Measurements from ENCODE around the gene R3HDM2. TPM values are rescaled to one million over a fixed set of nuclear protein-coding genes. Genes with fewer than 3 reads are reported as not detected.

The R3HDM2 gene
- total RNA-seq, 4 donors from 2014 or later: 26.3 to 56.9 (median 33.3) TPM

- Histone ChIP-seq H3K4me1 (no peaks in the 10 kb centered on the region), H3K27ac (no peak overlapping the region), H3K36me3 (peaks cover 0 to 43% (median 9%) of the 10 kb centered on the region in 4 donors), H3K27me3 (no peaks in the 10 kb centered on the region), H3K4me3 (no peak overlapping the region), H3K9me3 (no peaks in the 10 kb centered on the region)
- TF ChIP-seq POLR2A (IDR thresholded peaks at IDR 0.05): no peak
- DNase-seq: no peak
- in situ Hi-C loops (cut with MboI; ENCODE audit: low pct_ligation_motif_present in 1 of 4, low pct_unique_long_range_greater_than_20kb in 1 of 4, low sequenced_read_pairs in 3 of 4) (no loop called here), intact Hi-C loops (cut with DNase I; ENCODE audit: low total_unique reads) (no loop called here)
Measured at GRCh38 chr12:57273516-57273915, 157.3 kb downstream of the R3HDM2 start.

- Histone ChIP-seq H3K27me3 (no peaks in the 10 kb centered on the region), H3K4me1 (no peaks in the 10 kb centered on the region), H3K36me3 (peaks cover 0 to 47% (median 12%) of the 10 kb centered on the region in 4 donors), H3K9me3 (no peaks in the 10 kb centered on the region), H3K4me3 (no peak overlapping the region), H3K27ac (no peak overlapping the region)
- intact Hi-C loops (cut with DNase I; ENCODE audit: low total_unique reads) (no loop called here), in situ Hi-C loops (cut with MboI; ENCODE audit: low pct_ligation_motif_present in 1 of 4, low pct_unique_long_range_greater_than_20kb in 1 of 4, low sequenced_read_pairs in 3 of 4) (no loop called here)
- no peak for DNase-seq
- WGBS, 2 donors (ENCODE audit: low coverage in 1 of 2): 73 to 80% methylated on average over 3 to 7 of the region's 7 CpGs
- TF ChIP-seq, protein P1, sequence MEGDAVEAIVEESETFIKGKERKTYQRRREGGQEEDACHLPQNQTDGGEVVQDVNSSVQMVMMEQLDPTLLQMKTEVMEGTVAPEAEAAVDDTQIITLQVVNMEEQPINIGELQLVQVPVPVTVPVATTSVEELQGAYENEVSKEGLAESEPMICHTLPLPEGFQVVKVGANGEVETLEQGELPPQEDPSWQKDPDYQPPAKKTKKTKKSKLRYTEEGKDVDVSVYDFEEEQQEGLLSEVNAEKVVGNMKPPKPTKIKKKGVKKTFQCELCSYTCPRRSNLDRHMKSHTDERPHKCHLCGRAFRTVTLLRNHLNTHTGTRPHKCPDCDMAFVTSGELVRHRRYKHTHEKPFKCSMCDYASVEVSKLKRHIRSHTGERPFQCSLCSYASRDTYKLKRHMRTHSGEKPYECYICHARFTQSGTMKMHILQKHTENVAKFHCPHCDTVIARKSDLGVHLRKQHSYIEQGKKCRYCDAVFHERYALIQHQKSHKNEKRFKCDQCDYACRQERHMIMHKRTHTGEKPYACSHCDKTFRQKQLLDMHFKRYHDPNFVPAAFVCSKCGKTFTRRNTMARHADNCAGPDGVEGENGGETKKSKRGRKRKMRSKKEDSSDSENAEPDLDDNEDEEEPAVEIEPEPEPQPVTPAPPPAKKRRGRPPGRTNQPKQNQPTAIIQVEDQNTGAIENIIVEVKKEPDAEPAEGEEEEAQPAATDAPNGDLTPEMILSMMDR (IDR thresholded peaks at IDR 0.05): no peak
- TF ChIP-seq POLR2AphosphoS5 (IDR thresholded peaks at IDR 0.05) (no peak), EP300 (IDR thresholded peaks at IDR 0.05; ENCODE audit: low read depth) (no peak), POLR2A (IDR thresholded peaks at IDR 0.05) (no peak)
Measured at GRCh38 chr12:57272337-57273151, 158.3 kb downstream of the R3HDM2 start.

- intact Hi-C loops (cut with DNase I; ENCODE audit: low total_unique reads) (no loop called here), in situ Hi-C loops (cut with MboI; ENCODE audit: low pct_ligation_motif_present in 1 of 4, low pct_unique_long_range_greater_than_20kb in 1 of 4, low sequenced_read_pairs in 3 of 4) (no loop called here)
- WGBS, 2 donors (ENCODE audit: low coverage in 1 of 2): 100% methylated on average over 1 of the region's 1 CpG; no CpG with 5 or more reads in 1 of the 2 donors
- Histone ChIP-seq H3K27me3 (no peaks in the 10 kb centered on the region), H3K36me3 (peaks cover 0 to 56% (median 12%) of the 10 kb centered on the region in 4 donors), H3K4me1 (no peaks in the 10 kb centered on the region), H3K27ac (no peak overlapping the region), H3K4me3 (no peak overlapping the region), H3K9me3 (no peaks in the 10 kb centered on the region)
- TF ChIP-seq EP300 (IDR thresholded peaks at IDR 0.05; ENCODE audit: low read depth) (no peak), POLR2AphosphoS5 (IDR thresholded peaks at IDR 0.05) (no peak), POLR2A (IDR thresholded peaks at IDR 0.05) (no peak)
- TF ChIP-seq, protein P1 (IDR thresholded peaks at IDR 0.05): no peak
- no peak for DNase-seq
Measured at GRCh38 chr12:57270966-57271470, 159.8 kb downstream of the R3HDM2 start.

- H3K4me1 ChIP-seq: no peaks in the 10 kb centered on the region
- no peak for DNase-seq
- no peak overlapping the region for H3K4me3 ChIP-seq
- peaks cover 0 to 51% (median 12%) of the 10 kb centered on the region in 4 donors for H3K36me3 ChIP-seq
- intact Hi-C loops (cut with DNase I; ENCODE audit: low total_unique reads): loop anchor here (1.0 kb wide), 1 partner anchor 25 kb away; no protein-coding TSS in a partner anchor
- H3K9me3 ChIP-seq: no peaks in the 10 kb centered on the region
- 93% methylated on average over 7 of the region's 7 CpGs; no CpG with 5 or more reads in 1 of the 2 donors for WGBS, 2 donors (ENCODE audit: low coverage in 1 of 2)
- no peak for TF ChIP-seq EP300 (IDR thresholded peaks at IDR 0.05; ENCODE audit: low read depth)
- no peak for TF ChIP-seq POLR2A (IDR thresholded peaks at IDR 0.05)
- TF ChIP-seq, protein P1 (IDR thresholded peaks at IDR 0.05): no peak
- TF ChIP-seq POLR2AphosphoS5 (IDR thresholded peaks at IDR 0.05): no peak
- in situ Hi-C loops (cut with MboI; ENCODE audit: low pct_ligation_motif_present in 1 of 4, low pct_unique_long_range_greater_than_20kb in 1 of 4, low sequenced_read_pairs in 3 of 4): no loop called here
- no peak overlapping the region for H3K27ac ChIP-seq
- H3K27me3 ChIP-seq: no peaks in the 10 kb centered on the region
Measured at GRCh38 chr12:57268264-57268663, 162.6 kb downstream of the R3HDM2 start.

Data from transverse colon (tissue), 4 donors.